Right atrium auricular region (tissue), 2 donors: ENCODE measurements around the gene FOXN1. TPM values are rescaled to one million over a fixed set of nuclear protein-coding genes. Genes with fewer than 3 reads are reported as not detected.
"Not testable (repeated sequence)": the region's sequence is repeated elsewhere in the genome, so short reads cannot be mapped to it uniquely, and the experiment has no call there.

Experiments used
- DNase-seq: peaks from one replicate; pipeline ENCODE4 v3.0.0-alpha.2; 2019; ENCODE audit warnings: low spot score
- H3K27ac ChIP-seq, 2 donors: fragments of 200-600 bp; sonication (generic); 1 replicate in 1 of 2; 2 replicates in 1 of 2; pipeline ENCODE4 v1.5.1; 2016 to 2019
- H3K27me3 ChIP-seq, 2 donors: fragments of 200-600 bp; sonication (generic); one replicate each; pipeline versions ENCODE4 v1.5.1 to v1.6.0; 2017 to 2019
- H3K36me3 ChIP-seq: fragments of 200-600 bp; sonication (generic); one replicate; pipeline ENCODE4 v1.5.1; 2016
- H3K4me1 ChIP-seq, 2 donors: fragments of 200-600 bp; sonication (generic); one replicate each; pipeline versions ENCODE4 v1.5.1 to v1.6.0; 2017 to 2019
- H3K4me3 ChIP-seq, 2 donors: fragments of 200-600 bp; sonication (generic); 1 replicate in 1 of 2; 2 replicates in 1 of 2; pipeline ENCODE4 v1.5.1; 2017 to 2019; ENCODE audit warnings: mild to moderate bottlenecking in 1 of 2, moderate library complexity in 1 of 2
- H3K9me3 ChIP-seq, 2 donors: fragments of 200-600 bp; sonication (generic); one replicate each; pipeline ENCODE4 v1.5.1; 2019
- CTCF ChIP-seq, 2 donors: fragments of 200-600 bp; sonication (generic); IDR thresholded peaks; one replicate each; pipeline ENCODE4 v1.5.1; 2019; ENCODE audit warnings: antibody characterized with exemption in 2 of 2
- total RNA-seq, 2 donors: library from RNA; depleted of rRNA; stranded (reverse); fragments of >200 nt; gene quantifications; one replicate each; pipeline ENCODE4 v1.1.0, GENCODE V29; 2016

Gene FOXN1
- total RNA-seq, 2 donors from 2014 or later, result not detected

GRCh38 chr17:28467456-28468025 is 38.6 kb upstream of the FOXN1 start:
- no peak for DNase-seq
- Histone ChIP-seq H3K4me3 (no peak overlapping the region), H3K4me1 (peaks cover 0 to 7% of the 10 kb centered on the region in 2 donors), H3K9me3 (no peaks in the 10 kb centered on the region), H3K27ac (no peak overlapping the region), H3K36me3 (no peaks in the 10 kb centered on the region), H3K27me3 (no peaks in the 10 kb centered on the region)
- no peak for TF ChIP-seq CTCF (IDR thresholded peaks at IDR 0.05)

- not testable (repeated sequence) for H3K9me3 ChIP-seq, H3K27ac ChIP-seq, H3K4me1 ChIP-seq, H3K27me3 ChIP-seq, DNase-seq, H3K4me3 ChIP-seq, H3K36me3 ChIP-seq
Observed at GRCh38 chr17:28468033-28468735, 38.0 kb upstream of the FOXN1 start.

GRCh38 chr17:28468781-28469180 is 37.4 kb upstream of the FOXN1 start:
- H3K4me1 ChIP-seq, result peaks cover 0 to 7% of the 10 kb centered on the region in 2 donors
- H3K27ac ChIP-seq, result no peak overlapping the region
- no peak for TF ChIP-seq CTCF (IDR thresholded peaks at IDR 0.05)
- no peak overlapping the region for H3K4me3 ChIP-seq
- H3K27me3 ChIP-seq, result no peaks in the 10 kb centered on the region
- no peaks in the 10 kb centered on the region for H3K36me3 ChIP-seq
- DNase-seq, result no peak
- no peaks in the 10 kb centered on the region for H3K9me3 ChIP-seq

GRCh38 chr17:28469376-28469775 is 36.8 kb upstream of the FOXN1 start:
- Histone ChIP-seq H3K27ac (no peak overlapping the region), H3K36me3 (no peaks in the 10 kb centered on the region), H3K4me1 (peaks cover 0 to 7% of the 10 kb centered on the region in 2 donors), H3K27me3 (no peaks in the 10 kb centered on the region), H3K9me3 (no peaks in the 10 kb centered on the region), H3K4me3 (no peak overlapping the region)
- no peak for TF ChIP-seq CTCF (IDR thresholded peaks at IDR 0.05)
- no peak for DNase-seq

- Histone ChIP-seq H3K36me3 (no peaks in the 10 kb centered on the region), H3K27ac (no peak overlapping the region), H3K4me3 (no peak overlapping the region), H3K27me3 (no peaks in the 10 kb centered on the region), H3K9me3 (no peaks in the 10 kb centered on the region), H3K4me1 (peaks cover 0 to 7% of the 10 kb centered on the region in 2 donors)
- no peak for DNase-seq
- TF ChIP-seq CTCF (IDR thresholded peaks at IDR 0.05), result no peak
Observed at GRCh38 chr17:28470266-28470913, 35.8 kb upstream of the FOXN1 start.

- DNase-seq, result no peak
- H3K36me3 ChIP-seq, result no peaks in the 10 kb centered on the region
- H3K4me1 ChIP-seq, result peaks cover 0 to 7% of the 10 kb centered on the region in 2 donors
- H3K27me3 ChIP-seq, result no peaks in the 10 kb centered on the region
- H3K27ac ChIP-seq, result no peak overlapping the region
- no peak for TF ChIP-seq CTCF (IDR thresholded peaks at IDR 0.05)
- H3K9me3 ChIP-seq, result no peaks in the 10 kb centered on the region
- no peak overlapping the region for H3K4me3 ChIP-seq
Observed at GRCh38 chr17:28470914-28471366, 35.2 kb upstream of the FOXN1 start.
